B cell (primary cell): ENCODE results near the gene GCNT2. TPM values are rescaled to one million over a fixed set of nuclear protein-coding genes. Genes with fewer than 3 reads are reported as not detected.
A peak's percentile ranks its signal among the peaks of the same experiment; 100 is the strongest.

Experiments used
- ATAC-seq: fragments of 200-7000 bp; cut with Tn5 transposase; one replicate; pipeline ENCODE4 v1.10.0; 2021; ENCODE audit warnings: low read depth, mild to moderate bottlenecking, moderate number of reproducible peaks, moderate library complexity
- CTCF ChIA-PET: fragments of 350-600 bp; sonication (Branson Sonifier 250); formaldehyde crosslinking; loops from one replicate; lab custom pipeline; 2021; ENCODE audit warnings: antibody characterized with exemption, inconsistent platforms; lab: Charles Lee
- POLR2A ChIA-PET: fragments of 350-600 bp; sonication (Branson Sonifier 250); formaldehyde crosslinking; loops from one replicate; lab custom pipeline; 2021; ENCODE audit warnings: antibody characterized with exemption; lab: Charles Lee
- DNase-seq: peaks from one replicate; pipeline ENCODE4 v3.0.0; 2013
- H2AFZ ChIP-seq: 2 replicates; pipeline ENCODE4 v1.6.1; 2012; ENCODE audit warnings: mild to moderate bottlenecking, low read depth, low read length; ENCODE audit not compliant: insufficient read depth, poor library complexity, severe bottlenecking
- H3K27ac ChIP-seq, 2 donors: 1 replicate in 1 of 2; 2 replicates in 1 of 2; pipeline ENCODE4 v1.5.1; 2012 to 2013; ENCODE audit warnings: low read length in 2 of 2, mild to moderate bottlenecking in 2 of 2, moderate library complexity in 1 of 2
- H3K27me3 ChIP-seq, 4 experiments: fragments of 200-600 bp in 1 of 4; sonication (generic) in 1 of 4; replicated peaks in 1 of 4; 1 replicate in 2 of 4; 2 replicates in 2 of 4; pipeline versions ENCODE4 v1.6.1 to v1.7.0; 2013 to 2016; ENCODE audit warnings: low read length in 3 of 4, mild to moderate bottlenecking in 2 of 4, mixed read lengths in 1 of 4, moderate library complexity in 1 of 4; ENCODE audit not compliant: insufficient read depth in 4 of 4, control insufficient read depth in 3 of 4; ENCODE audit errors: control extremely low read depth in 1 of 4
- H3K36me3 ChIP-seq, 2 experiments: replicated peaks in 1 of 2; 1 replicate in 1 of 2; 2 replicates in 1 of 2; pipeline versions ENCODE4 v1.6.1 to v1.7.1; 2013; ENCODE audit warnings: low read length in 1 of 2; ENCODE audit not compliant: insufficient read depth in 2 of 2, control insufficient read depth in 1 of 2; ENCODE audit errors: control extremely low read depth in 1 of 2, extremely low read depth in 1 of 2
- H3K4me1 ChIP-seq, 2 donors: fragments of 200-600 bp in 1 of 2; sonication (generic) in 1 of 2; 1 replicate in 1 of 2; 2 replicates in 1 of 2; pipeline versions ENCODE4 v1.5.1 to v1.6.1; 2013 to 2017; ENCODE audit warnings: low read length in 2 of 2; ENCODE audit not compliant: control insufficient read depth in 2 of 2, insufficient read depth in 2 of 2
- H3K4me2 ChIP-seq: replicated peaks from 2 replicates; pipeline ENCODE3; 2012; ENCODE audit warnings: mild to moderate bottlenecking, low read depth, low read length; ENCODE audit not compliant: poor library complexity, severe bottlenecking
- H3K4me3 ChIP-seq, 5 experiments: fragments of 200-600 bp in 1 of 5; sonication (generic) in 1 of 5; 1 replicate in 3 of 5; 2 replicates in 2 of 5; pipeline versions ENCODE4 v1.5.1 to v1.7.0; 2011 to 2016; ENCODE audit warnings: low read length in 4 of 5, mild to moderate bottlenecking in 4 of 5, low read depth in 2 of 5, control low read depth in 1 of 5, moderate library complexity in 1 of 5; ENCODE audit not compliant: insufficient read depth in 1 of 5; ENCODE audit errors: control extremely low read depth in 1 of 5, extremely low read depth in 1 of 5
- H3K79me2 ChIP-seq: fragments of 200-600 bp; sonication (generic); one replicate; pipeline ENCODE4 v1.6.0; 2016; ENCODE audit warnings: low read length; ENCODE audit not compliant: control insufficient read depth, insufficient read depth
- H3K9ac ChIP-seq: fragments of 200-600 bp; sonication (generic); 2 replicates; pipeline ENCODE4 v1.6.1; 2017; ENCODE audit warnings: mild to moderate bottlenecking, low read length, moderate library complexity
- H3K9me3 ChIP-seq, 3 donors: one replicate each; pipeline versions ENCODE4 v1.6.1 to v1.7.1; 2013; ENCODE audit warnings: low read length in 2 of 3; ENCODE audit not compliant: control insufficient read depth in 2 of 3, insufficient read depth in 1 of 3; ENCODE audit errors: control extremely low read depth in 1 of 3
- H4K20me1 ChIP-seq: 2 replicates; pipeline ENCODE4 v1.6.0; 2012; ENCODE audit warnings: mild to moderate bottlenecking, low read length; ENCODE audit not compliant: insufficient read depth, control insufficient read depth, poor library complexity, severe bottlenecking
- H3K27ac Mint-ChIP-seq: one replicate; pipeline ENCODE4 v1.8.0; 2021; ENCODE audit warnings: mixed read lengths
- H3K27me3 Mint-ChIP-seq: one replicate; pipeline ENCODE4 v1.8.0; 2021; ENCODE audit warnings: mixed read lengths
- H3K4me1 Mint-ChIP-seq: one replicate; pipeline ENCODE4 v1.8.0; 2021; ENCODE audit warnings: mixed read lengths
- H3K4me3 Mint-ChIP-seq: one replicate; pipeline ENCODE4 v1.8.0; 2021; ENCODE audit warnings: mixed read lengths
- H3K9me3 Mint-ChIP-seq: one replicate; pipeline ENCODE4 v1.8.0; 2022; ENCODE audit warnings: mixed read lengths; ENCODE audit not compliant: insufficient read depth
- CTCF ChIP-seq: fragments of 200-600 bp; IDR thresholded peaks from one replicate; pipeline ENCODE4 v1.8.0; 2022; ENCODE audit warnings: antibody characterized with exemption, mild to moderate bottlenecking
- EZH2 ChIP-seq: IDR thresholded peaks from 2 replicates; pipeline ENCODE4 v1.6.1; 2012; ENCODE audit warnings: borderline replicate concordance, low read depth, mild to moderate bottlenecking, moderate library complexity, low read length; ENCODE audit not compliant: insufficient read depth, poor library complexity, severe bottlenecking
- WGBS: methylation state at CpG from one replicate; pipeline ENCODE4 v1.1.5; 2013; ENCODE audit warnings: missing lambda C conversion rate; ENCODE audit not compliant: insufficient coverage; 5-methylcytosine and 5-hydroxymethylcytosine counted together
- intact Hi-C: fragments of 100-400 bp; cut with micrococcal nuclease; formaldehyde crosslinking; loops from one replicate; pipeline ENCODE4 v1.10.0; 2022
- polyA minus RNA-seq: library from RNA; depleted of rRNA, polyadenylated mRNA; stranded (reverse); fragments of >200 nt; gene quantifications from 2 replicates; pipeline ENCODE4 v1.2.3, GENCODE V29; 2012
- polyA plus RNA-seq: library from polyadenylated mRNA; depleted of rRNA; stranded (reverse); fragments of >200 nt; gene quantifications from 2 replicates; pipeline ENCODE4 v1.2.3, GENCODE V29; 2012
- total RNA-seq, 2 donors: library from RNA; stranded (reverse); fragments of 120-200 nt in 1 of 2; gene quantifications; 1 replicate in 1 of 2; 2 replicates in 1 of 2; pipeline versions ENCODE4 v1.2.3 to v1.2.4, GENCODE V29; 2013 to 2022

GCNT2 gene
- total RNA-seq (32.1 and 38.1 TPM in 2 replicates), polyA plus RNA-seq (5.9 and 6.8 TPM in 2 replicates), polyA minus RNA-seq (9.9 and 14.6 TPM in 2 replicates)
- total RNA-seq (2013) = 10.3 TPM

GRCh38 chr6:10521104-10521808, at the start of gene GCNT2:
TSS of gene GCNT2 (plus strand) at chr6:10521351. CDS start at chr6:10528912, 7,561 bp downstream.
- CTCF ChIA-PET = interaction anchor here (0.6 to 6.5 kb wide), 2 partner anchors 9 to 239 kb away, joined by 4 to 40 read pairs; no protein-coding TSS in a partner anchor
- Histone ChIP-seq H3K9me3 (no peaks in the 10 kb centered on the region), H3K9ac (no peak within 1 kb of the TSS), H2AFZ (peak within 1 kb of the TSS; percentile 69), H3K4me3 (no peak within 1 kb of the TSS), H3K27ac (no peak within 1 kb of the TSS), H4K20me1 (no peaks in the 10 kb centered on the region), H3K4me2 (peak within 1 kb of the TSS; percentile 48), H3K79me2 (no peaks in the 10 kb centered on the region), H3K36me3 (no peaks in the 10 kb centered on the region), H3K4me1 (peaks cover 14 to 19% of the 10 kb centered on the region in 2 donors), H3K27me3 (no peaks in the 10 kb centered on the region)
- Mint-ChIP-seq H3K4me1 (peaks cover 28% of the 10 kb centered on the region), H3K27ac (peak within 1 kb of the TSS; percentile 50), H3K4me3 (peak within 1 kb of the TSS; percentile 32), H3K27me3 (no peaks in the 10 kb centered on the region), H3K9me3 (no peaks in the 10 kb centered on the region)
- TF ChIP-seq CTCF (no peak), EZH2 (no peak)
- intact Hi-C loops = no loop called here
- DNase-seq = no peak
- peak; percentile 21 for ATAC-seq
- POLR2A ChIA-PET = interaction anchor here (1.0 kb wide), 1 partner anchor 14 kb away, joined by 5 read pairs; no protein-coding TSS in a partner anchor
- WGBS = 6% methylated on average over 8 of the region's 12 CpGs

GRCh38 chr6:10472634-10473033, 48.5 kb upstream of the GCNT2 start:
- Histone ChIP-seq H3K4me1 (no peaks in the 10 kb centered on the region), H3K36me3 (no peaks in the 10 kb centered on the region), H3K27ac (no peak overlapping the region), H3K27me3 (peaks cover 0 to 5% (median 0%) of the 10 kb centered on the region in 4 experiments), H3K9me3 (peaks cover 0 to 6% (median 1%) of the 10 kb centered on the region in 3 donors), H2AFZ (no peak overlapping the region), H3K4me2 (no peak overlapping the region), H4K20me1 (no peaks in the 10 kb centered on the region), H3K4me3 (no peak overlapping the region), H3K9ac (no peak overlapping the region), H3K79me2 (no peaks in the 10 kb centered on the region)
- Mint-ChIP-seq H3K4me1 (no peaks in the 10 kb centered on the region), H3K9me3 (peaks cover 3% of the 10 kb centered on the region), H3K4me3 (no peak overlapping the region), H3K27me3 (peaks cover 41% of the 10 kb centered on the region), H3K27ac (no peak overlapping the region)
- WGBS = no CpG with 5 or more reads among the region's 3 CpGs
- ChIA-PET POLR2A (no interaction called here), CTCF (no interaction called here)
- ATAC-seq (no peak), DNase-seq (no peak)
- no peak for TF ChIP-seq CTCF
- intact Hi-C loops = no loop called here
